ENCODE results near the gene MGAT5B.
"Not testable (repeated sequence)": the region's sequence is repeated elsewhere in the genome, so short reads cannot be mapped to it uniquely, and the experiment has no call there.

MGAT5B gene

GRCh38 chr17:76968707-76969597 is 100.7 kb downstream of the MGAT5B start:
- H3K4me3 ChIP-seq (ENCODE audit: low read depth, low read length), result no peak overlapping the region
- TF ChIP-seq CTCF (IDR thresholded peaks at IDR 0.05; ENCODE audit: borderline replicate concordance, insufficient read depth, low read depth, low read length), result no peak

- no peak overlapping the region for H3K4me3 ChIP-seq (ENCODE audit: low read depth, low read length)
- TF ChIP-seq CTCF (IDR thresholded peaks at IDR 0.05; ENCODE audit: borderline replicate concordance, insufficient read depth, low read depth, low read length), result no peak
Observed at GRCh38 chr17:76969598-76970172, 101.5 kb downstream of the MGAT5B start.

- H3K4me3 ChIP-seq (ENCODE audit: low read depth, low read length), result not testable (repeated sequence)
Observed at GRCh38 chr17:76970228-76970627, 102.0 kb downstream of the MGAT5B start.

- TF ChIP-seq CTCF (IDR thresholded peaks at IDR 0.05; ENCODE audit: borderline replicate concordance, insufficient read depth, low read depth, low read length), result no peak
- H3K4me3 ChIP-seq (ENCODE audit: low read depth, low read length), result no peak overlapping the region
Observed at GRCh38 chr17:76972046-76972641, 103.9 kb downstream of the MGAT5B start.

GRCh38 chr17:76973040-76973439 is 104.8 kb downstream of the MGAT5B start:
- no peak for TF ChIP-seq CTCF (IDR thresholded peaks at IDR 0.05; ENCODE audit: borderline replicate concordance, insufficient read depth, low read depth, low read length)
- no peak overlapping the region for H3K4me3 ChIP-seq (ENCODE audit: low read depth, low read length)

GRCh38 chr17:76974721-76975120 is 106.5 kb downstream of the MGAT5B start:
- no peak for TF ChIP-seq CTCF (IDR thresholded peaks at IDR 0.05; ENCODE audit: borderline replicate concordance, insufficient read depth, low read depth, low read length)
- no peak overlapping the region for H3K4me3 ChIP-seq (ENCODE audit: low read depth, low read length)

- not testable (repeated sequence) for H3K4me3 ChIP-seq (ENCODE audit: low read depth, low read length)
Observed at GRCh38 chr17:76978050-76978449, 109.8 kb downstream of the MGAT5B start.
